Endometrium (tissue), 2 donors: ENCODE results near the gene DHX32.

ENCODE experiments used
- FAIRE-seq: peaks from 2 replicates; lab custom pipeline; 2012; peaks lifted over from hg19 to GRCh38; lab: Jason Lieb, UNC
- donor health status: control.
- donor health status: control.

DHX32 gene

DNA sequence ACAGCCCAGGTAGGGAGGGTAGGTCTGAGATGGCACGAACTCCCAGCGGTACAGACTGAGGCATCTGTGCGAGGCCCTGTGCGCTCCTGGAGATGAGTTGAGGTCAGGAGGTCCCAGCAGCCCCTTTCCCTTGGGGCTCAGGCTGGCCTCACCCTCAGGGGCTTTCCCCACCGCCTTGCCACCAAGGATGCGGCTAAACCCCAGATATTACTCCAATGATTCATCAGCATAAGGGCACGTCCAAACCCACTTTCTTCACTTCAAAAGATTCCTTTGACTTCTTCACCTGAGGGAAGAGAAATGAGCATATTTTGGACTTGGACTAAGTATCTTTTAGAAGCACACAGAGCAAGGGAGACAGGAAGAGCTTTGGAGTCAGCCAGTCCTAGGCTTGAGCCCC is 78.4 kb downstream of the DHX32 start:
- no peak for FAIRE-seq

DNA sequence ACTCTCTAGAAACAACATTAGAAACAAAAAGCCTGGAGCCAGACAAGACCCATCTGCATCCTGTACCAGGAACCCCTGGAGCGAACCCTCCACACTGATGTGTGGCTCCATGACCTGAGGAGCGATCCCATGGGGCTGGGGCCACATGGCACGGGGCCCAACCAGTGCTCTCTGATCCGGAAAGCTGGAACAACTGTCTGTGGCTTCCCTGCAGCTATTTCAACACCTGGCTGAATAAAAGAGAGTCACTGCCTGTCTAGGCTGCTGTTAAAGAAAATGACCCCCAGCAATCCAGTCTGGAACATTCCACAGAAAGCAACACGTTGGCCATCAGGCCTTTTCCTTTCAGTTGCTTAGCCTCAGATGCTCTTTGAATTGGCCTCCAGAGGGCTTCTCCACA is 79.0 kb downstream of the DHX32 start:
- no peak for FAIRE-seq

DNA sequence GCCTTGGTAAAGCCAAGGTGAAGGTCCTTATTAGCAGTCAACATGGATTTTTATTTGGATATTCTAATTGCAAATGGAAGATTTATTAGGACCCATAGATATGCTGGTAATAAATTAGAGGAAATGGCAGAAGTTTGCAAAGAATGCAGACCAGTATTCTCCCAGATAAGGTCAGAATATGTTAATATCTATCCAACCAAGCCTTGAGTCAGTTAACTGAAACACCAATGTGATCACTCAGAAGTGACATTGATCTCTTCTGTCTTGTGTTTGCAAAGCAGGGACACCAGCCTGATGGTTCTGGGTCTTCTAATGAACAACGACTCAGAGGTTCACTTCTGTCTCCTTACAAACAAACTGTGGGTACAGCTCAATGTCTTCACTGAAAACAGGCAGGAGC is 79.5 kb downstream of the DHX32 start:
- FAIRE-seq = no peak

- no peak for FAIRE-seq
Observed at GRCh38 chr10:125799451-125800182, 81.5 kb downstream of the DHX32 start.

GRCh38 chr10:125797994-125798662 is 83.0 kb downstream of the DHX32 start:
- no peak for FAIRE-seq

GRCh38 chr10:125797424-125797823 is 83.7 kb downstream of the DHX32 start:
- no peak for FAIRE-seq

DNA sequence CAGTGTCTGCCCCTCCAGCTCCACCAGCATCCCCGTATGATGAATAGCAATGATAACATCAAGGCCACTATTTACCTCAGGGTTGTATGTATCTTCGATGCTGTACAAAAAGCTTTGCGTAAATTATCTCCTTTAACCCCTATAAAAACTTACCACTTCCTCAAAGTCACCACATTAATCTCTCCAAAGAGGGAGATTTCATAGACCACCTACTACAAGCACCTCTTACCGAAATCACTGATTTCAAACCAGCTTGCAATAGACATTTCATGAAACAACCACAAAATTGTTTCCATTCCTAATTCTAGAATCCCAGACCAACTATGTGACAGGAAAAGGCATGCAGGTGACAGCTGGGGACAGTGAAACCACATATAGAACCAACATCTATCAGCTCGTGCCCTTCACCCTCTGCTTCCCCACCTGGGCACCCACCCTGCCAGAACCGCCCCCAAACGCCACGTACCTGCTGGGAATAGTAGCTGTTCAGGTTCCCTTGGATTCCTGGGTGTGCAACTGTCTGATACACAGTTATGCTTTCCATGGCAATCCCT is 85.4 kb downstream of the DHX32 start:
- no peak for FAIRE-seq

DNA sequence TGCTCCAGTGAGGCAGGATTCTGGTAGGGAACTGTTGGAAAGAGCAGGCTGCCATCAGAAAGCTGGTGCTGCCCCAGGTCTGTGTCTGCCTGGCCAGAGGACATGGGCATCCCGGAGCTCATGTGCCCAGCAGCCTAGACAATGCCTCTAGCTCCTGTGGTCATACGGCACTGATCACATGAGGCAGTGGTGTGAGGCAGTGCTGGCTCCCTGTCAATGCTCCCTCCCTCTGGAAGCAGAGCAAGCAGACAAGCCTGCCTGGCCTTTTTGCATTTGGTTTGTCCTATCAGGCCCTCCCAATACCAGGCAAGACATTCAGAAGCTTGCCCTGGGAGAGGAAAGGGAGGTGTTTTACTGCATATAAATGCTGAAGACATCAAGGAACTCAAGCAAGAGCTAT is 86.0 kb downstream of the DHX32 start:
- FAIRE-seq = no peak

GRCh38 chr10:125792342-125793300 is 88.5 kb downstream of the DHX32 start:
- FAIRE-seq = no peak

- FAIRE-seq = no peak
Observed at GRCh38 chr10:125788156-125789034, 92.7 kb downstream of the DHX32 start.
